Pons (tissue), 1 donor: ENCODE data around the gene LCN6.
"Not testable (repeated sequence)": the region's sequence is repeated elsewhere in the genome, so short reads cannot be mapped to it uniquely, and the experiment has no call there.

Experiments
- DNase-seq: peaks from one replicate; pipeline ENCODE4 v3.0.0-alpha.2; 2016; ENCODE audit warnings: low spot score

Gene LCN6

DNA sequence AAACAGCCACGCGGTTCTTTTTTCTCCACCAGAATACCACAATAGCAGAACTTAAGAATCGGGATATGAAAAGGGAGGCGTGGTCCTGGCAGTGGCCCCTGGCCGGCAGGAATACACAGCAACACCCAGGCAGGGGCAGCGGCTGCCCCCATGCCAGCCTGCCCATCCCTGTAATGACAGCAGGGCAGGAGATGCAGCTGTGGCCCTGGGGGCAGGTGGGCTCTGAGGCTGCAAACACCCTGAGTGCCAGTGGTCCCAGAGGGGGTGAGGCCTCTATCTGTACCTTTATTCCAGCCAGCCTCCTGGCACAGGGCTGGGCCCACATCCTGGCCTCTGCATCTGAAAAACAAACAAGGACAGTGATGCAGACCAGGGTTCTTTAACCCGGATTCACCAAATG, 23.6 kb downstream of the LCN6 start:
- no peak for DNase-seq

DNA sequence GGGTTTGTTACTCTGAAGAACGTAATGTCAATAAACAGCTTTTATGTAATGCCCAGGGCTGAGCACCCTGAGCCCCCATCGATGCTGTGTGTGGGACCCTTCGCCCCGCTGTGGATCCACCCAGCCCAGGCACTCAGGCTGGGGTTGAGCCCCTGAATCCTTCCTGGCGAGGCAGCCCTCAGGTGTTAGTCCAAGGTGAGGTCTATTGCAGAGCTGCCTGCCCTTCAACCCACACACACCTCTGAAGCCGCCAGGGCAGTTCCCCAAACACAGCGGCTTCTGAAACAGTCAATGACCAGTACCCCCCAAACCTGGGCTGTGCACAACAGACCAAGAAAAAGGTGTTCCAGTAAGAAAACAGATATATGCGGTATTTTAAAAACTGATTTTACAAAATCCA, 24.3 kb downstream of the LCN6 start:
- DNase-seq = no peak

DNA sequence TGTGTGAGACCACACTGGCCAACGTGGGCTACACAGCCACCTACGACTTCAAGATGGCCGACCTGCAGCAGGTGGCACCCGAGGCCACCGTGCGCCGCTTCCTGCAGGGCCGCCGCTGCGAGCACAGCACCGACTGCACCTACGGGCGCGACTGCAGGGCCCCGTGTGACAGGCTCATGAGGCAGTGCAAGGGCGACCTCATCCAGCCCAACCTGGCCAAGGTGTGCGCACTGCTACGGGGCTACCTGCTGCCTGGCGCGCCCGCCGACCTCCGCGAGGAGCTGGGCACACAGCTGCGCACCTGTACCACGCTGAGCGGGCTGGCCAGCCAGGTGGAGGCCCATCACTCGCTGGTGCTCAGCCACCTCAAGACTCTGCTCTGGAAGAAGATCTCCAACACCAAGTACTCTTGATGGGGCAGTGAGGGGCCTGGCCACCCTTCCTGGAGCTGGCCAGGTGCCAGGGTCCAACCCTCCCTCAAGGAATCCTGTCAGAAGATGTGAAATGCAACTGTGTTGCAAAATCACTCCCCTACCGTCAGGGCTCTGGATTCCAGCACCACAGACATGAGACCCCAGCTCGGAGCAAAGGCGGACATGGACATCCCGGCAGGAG, 24.9 kb downstream of the LCN6 start:
- no peak for DNase-seq

DNA sequence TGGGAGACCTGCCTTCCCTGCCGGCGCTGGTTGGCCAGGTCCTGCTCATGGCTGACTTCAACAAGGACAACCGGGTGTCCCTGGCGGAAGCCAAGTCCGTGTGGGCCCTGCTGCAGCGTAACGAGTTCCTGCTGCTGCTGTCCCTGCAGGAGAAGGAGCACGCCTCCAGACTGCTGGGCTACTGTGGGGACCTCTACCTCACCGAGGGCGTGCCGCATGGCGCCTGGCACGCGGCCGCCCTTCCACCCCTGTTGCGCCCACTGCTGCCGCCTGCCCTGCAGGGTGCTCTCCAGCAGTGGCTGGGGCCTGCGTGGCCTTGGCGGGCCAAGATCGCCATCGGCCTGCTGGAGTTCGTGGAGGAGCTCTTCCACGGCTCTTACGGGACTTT, 25.4 kb downstream of the LCN6 start:
- DNase-seq = no peak

DNA sequence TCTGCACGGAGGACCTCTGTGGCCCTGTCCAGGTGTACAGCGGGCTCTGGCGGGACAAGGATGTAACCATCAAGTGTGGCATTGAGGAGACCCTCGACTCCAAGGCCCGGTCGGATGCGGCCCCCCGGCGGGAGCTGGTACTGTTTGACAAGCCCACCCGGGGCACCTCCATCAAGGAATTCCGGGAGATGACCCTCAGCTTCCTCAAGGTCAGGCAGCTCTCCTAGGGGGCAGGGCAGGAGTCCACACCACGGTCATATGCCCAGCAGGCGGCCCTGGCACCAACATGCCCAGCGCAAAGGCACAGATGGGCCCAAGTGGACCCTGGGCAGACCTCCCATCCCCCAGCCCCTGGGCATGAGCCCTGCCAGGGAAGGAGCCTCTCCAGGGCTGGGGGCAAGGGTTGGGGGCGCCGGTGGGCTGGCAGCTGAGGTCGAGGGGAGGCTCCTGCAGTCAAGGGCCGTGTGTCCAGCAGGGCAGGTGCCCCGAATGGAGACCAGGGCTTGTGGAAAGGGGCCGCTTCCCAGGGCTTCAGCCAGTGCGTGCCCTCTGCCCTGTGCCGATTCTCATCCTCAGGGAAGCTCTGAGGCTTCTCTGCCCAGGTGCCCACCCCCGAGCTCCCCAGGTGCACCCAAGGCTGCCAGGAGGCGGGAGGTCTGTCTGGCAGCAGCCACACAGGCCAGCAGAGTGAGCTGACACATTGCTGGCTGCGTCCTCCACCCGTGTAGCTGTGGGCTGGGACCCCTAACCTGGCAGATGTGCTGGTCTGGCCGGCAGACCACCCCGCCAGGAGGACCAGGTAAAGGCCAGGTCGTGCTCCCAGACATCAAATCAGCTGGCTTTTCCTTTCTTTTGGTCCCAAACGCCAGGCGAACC, 26.0 kb downstream of the LCN6 start:
- no peak for DNase-seq

DNA sequence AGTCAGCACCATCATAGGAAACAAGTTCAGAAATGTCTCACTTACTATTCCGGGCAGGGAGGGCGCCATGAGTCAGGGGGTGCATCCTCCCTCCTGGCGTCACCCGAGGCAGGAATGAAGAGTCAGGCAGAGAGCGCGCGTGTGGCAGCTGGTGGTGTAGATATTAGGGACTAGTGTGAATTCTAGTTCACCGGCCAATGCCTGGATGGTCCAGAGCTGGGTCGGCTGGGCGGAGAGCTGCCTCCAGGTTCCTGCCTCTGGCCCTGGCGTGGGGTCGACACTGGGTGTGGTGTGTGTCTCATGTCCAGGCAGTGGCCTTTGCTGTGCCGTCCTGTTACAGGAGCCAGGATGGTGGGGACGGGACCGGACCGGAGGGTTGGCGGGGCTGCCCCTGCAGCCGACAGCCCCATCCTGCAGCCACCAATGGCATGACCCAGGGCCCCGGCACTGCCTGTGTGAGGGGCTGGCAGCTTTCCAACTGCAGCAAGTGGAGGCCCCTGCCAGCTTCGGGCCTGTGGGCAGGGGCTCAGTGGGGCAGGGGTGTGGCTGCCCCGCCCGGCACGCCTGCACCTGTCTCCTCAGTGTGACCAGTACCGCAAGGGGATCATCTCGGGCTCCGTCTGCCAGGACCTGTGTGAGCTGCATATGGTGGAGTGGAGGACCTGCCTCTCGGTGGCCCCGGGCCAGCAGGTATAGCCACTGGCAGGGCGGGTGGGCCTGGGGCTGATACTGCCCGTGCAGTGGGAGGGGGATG, 26.8 kb downstream of the LCN6 start:
- DNase-seq = no peak

DNA sequence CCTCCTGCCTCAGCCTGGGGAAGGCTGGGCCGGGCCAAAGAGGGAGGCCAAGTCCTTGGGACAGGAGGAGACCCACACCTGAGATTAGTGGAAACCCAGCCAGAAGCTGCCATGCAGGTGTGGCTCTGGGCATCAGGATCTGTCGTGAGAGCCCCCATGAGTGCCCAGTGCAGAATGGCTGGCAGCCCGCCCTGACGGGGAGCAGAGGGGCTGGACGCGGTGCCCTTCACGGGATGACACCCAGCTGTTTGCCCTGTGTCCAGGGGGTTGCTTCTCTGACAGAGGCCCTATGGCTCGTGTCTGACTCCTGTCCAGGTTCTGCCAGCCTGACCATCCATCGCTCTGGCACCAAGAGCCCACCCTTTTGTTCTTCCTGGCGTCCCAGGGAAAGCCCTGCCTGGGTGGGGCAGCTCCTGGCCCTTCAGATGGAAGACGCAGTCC, 27.4 kb downstream of the LCN6 start:
- DNase-seq = no peak

DNA sequence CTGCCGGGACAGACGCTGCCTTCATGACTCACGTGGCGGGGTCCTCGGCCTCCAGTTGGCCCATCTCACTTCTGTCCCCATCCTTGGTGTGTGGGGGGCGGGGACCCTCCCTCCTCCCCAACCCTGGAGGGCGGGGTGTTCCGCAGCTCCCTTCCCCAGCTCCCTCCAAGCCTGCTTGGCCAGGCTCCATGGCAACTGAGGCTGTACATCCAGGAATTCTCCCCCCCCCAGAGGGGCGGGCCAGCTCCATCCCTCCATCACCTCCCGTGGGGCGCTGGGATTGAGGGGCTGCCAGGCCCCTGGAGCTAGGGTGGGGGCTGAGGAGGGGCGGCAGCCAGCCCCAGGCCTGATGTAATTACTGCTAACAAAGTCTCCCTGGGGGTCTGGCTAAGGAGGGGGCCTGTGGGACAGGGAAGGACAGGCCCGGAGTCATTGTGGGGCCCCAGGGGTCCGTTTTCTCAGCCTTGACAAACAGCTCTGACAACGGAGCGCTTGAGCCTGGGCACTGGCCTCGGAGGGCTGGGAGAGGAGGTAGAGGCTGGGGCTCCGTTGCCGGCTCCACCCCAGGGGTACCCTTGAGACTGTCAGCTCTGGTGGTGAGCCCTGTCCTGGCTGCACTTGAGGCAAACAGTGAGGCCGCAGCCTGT, 28.0 kb downstream of the LCN6 start:
- no peak for DNase-seq

DNA sequence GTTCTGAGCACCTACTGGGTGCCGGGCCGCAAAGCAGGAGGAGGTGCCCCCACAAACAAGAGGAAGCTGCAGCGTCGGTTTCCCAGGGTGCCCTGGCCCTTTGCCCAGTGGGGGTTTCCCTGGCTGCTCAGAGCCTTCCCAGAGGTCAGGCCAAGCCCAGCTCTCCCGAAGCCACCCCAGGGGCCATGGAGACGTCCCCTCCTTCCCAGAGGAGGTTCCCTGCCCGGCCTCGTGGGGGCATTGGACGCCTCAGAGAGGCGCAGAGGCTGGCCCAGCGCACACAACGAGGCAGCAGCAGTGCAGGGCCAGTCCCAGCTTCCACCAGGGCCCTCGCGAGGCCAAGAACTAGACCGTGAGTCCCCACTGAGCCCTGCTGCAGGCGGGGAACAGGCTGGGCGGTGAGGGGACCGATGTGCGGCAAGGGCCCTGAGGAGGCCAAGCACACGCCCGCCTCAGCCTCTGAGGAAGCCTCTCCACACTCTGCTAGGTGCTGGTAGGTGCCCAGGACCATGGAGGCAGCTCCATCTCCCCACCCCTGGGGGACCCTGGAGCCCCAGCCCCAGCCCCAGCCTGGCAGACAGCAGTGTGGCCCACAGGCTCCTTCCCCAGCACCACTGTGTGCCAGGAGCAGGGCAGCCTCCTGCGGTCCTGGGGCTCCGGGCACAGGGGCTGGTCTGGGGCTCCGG, 29.0 kb downstream of the LCN6 start:
- no peak for DNase-seq

DNA sequence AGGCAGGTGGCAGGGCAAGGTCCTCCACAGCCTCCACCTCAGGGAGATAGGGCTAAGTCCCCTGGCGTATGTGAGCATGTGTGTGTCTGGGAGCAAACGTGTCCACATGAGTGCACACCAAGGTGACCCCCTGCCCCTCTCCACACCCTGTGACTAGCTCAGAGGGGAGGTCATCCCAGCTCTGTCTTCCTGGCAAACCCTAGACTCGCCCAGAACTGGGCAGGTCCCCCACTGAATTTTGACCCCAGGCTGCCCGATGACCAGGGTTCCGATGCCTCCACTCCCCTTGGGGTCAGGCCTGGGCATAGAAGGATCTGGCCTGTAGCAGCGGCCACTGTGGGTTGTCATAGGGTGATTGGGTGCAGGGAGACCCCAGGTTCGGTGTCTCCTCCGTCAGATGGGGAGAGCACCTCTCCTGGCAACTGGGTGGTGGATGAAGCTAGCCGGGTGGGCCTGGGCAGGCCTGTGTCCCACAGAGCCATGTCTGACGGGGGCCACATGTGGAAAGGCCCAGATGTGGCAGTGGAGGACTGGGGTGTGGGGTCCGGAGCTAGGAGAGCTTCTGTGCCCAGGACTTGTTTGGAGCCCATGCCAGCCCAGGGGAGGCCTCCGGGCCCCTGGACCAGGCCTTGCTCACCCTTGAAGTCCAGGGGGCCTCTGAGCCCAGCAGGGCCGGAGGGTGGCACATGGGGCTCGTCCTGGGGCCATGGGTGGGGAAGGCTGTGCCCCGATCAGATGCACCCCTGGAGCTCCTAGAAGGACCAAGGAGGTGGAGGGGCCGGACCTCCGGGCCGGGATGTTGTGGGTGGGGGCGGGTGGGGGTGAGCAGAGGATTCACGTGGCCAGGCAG, 29.8 kb downstream of the LCN6 start:
- no peak for DNase-seq

DNA sequence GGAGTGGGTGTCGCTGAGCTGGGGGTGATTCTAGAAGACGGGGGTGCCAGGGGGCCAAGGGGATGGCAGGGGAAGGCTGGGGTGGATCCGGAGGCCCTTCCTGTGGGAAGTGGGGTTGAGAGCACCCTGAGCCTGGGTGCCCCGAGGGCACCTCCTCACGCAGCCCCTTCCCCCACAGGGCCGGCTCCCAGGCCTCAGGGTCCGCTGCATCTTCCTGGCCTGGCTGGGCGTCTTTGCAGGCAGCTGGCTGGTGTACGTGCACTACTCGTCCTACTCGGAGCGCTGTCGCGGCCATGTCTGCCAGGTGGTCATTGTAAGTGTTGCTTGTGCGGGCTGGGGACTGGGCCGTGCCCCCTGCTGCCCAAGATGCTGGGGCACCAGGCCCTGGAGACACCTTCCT, 30.9 kb downstream of the LCN6 start:
- DNase-seq = no peak

DNA sequence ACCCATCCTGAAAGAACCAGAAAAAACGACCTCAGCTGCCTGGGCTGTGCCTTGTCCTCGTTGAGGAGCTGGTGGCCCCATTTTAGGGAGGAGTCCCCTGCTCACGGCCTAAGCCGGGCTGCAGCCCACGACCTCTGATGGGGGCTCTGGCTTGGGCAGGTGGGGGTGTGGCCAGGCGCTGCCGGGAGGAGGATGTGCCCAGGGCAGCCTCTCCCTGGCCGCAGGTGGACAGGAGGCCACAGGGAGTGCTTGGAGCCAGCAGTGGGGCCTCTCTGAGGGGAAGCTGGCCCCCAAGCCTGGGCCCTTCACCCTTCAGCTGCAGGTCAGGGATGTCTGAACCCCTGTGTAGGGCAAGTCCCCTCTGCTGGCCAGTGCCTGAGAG, 33.4 kb downstream of the LCN6 start:
- no peak for DNase-seq

DNA sequence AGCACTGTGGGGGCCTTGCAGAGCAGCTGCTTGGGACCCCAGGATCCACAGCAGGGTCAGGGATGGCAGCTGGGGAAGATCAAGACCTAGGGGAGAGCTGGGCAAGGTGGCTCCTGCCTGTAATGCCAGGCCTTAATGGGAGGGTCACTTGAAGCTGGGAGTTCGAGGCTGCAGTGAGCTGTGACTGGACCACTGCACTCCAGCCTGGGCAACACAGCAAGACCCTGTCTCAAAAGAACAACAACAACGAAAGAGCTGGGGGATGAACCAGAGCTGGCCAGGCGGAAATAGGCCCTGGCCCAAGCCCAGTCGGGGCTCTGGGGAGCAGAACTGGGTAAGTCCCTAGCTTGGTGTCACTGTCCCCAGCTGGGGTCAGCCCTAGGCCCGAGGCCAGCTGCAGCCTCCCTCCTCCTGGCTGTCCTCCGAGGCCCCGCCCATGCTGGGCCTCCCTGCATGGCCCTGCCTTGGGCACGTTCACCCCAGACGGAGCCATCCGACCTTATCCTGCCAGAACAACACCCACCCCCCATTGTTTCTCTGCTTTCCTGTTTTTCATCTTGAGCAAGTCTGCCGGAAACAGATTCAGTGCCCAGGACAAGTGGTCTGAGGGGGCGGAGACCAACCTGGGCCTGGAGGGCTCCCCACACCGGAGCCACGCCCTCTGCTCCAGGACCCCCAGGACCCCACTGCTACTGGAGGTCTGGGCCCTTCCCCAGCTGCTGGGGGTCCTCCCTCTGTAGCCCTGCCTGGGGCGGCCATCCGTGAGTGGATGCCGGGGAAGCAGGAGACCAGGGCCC, 34.0 kb downstream of the LCN6 start:
- DNase-seq = no peak

DNA sequence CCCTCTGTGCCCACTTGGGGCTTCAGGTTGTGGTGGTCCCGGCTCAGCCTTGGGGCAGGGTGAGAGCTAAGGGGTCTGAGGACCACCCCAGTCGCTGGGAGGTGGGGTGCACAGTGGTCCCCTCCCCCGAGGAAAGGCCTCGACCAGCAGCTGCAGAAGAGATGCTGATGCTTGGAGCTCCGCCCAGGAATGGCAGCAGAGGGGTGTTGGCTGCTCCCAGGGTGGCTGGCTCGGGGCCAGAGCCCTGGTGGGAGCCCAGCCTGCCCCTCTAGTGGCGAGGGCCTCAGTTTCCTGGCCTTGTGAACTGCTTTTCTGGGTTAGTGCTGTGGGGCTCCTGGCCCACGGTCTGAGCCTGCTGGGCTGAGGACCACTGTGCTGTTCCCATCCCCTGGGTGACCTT, 34.8 kb downstream of the LCN6 start:
- DNase-seq = no peak

DNA sequence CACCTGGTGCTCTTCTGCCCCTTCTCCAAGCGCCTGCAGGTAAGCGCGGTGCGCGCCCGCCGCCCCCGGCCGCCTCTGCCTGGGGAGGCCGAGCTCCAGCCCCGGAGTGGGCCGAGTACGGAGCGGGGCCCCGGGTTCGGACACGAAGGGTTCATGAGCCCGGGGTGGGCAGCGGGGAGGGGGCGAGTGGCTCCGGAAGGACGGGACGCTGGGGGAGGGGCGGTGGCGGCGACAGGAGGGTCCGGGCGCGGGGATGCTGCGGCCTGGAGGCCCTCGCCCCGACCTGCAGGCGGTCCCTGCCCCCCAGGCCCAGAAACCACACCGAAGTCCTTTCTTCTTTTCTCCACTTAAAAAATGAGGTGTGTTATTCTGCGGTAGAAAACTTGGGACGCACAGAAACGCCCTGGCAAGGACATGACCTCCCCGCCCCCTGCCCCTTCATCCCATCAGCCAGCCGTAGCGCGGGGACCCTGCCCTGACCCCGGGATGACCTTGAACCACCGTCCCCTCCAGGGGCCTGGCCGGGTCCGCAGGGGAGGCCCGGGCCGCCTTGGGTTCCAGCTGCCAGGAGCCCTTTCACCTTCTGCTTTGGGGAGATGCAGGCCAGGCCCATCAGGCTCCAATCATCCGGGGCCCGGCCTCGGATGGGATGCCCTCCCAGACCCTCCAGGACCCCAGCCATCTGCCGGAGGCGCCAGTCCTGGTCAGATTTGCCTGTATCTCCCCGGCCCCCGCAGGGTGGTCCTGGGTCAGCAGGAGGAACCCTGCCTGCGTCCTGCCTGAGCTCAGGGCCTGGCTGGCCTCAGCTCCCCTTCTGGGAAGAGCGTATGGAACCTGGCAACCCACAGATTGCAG, 35.4 kb downstream of the LCN6 start:
- no peak for DNase-seq

DNA sequence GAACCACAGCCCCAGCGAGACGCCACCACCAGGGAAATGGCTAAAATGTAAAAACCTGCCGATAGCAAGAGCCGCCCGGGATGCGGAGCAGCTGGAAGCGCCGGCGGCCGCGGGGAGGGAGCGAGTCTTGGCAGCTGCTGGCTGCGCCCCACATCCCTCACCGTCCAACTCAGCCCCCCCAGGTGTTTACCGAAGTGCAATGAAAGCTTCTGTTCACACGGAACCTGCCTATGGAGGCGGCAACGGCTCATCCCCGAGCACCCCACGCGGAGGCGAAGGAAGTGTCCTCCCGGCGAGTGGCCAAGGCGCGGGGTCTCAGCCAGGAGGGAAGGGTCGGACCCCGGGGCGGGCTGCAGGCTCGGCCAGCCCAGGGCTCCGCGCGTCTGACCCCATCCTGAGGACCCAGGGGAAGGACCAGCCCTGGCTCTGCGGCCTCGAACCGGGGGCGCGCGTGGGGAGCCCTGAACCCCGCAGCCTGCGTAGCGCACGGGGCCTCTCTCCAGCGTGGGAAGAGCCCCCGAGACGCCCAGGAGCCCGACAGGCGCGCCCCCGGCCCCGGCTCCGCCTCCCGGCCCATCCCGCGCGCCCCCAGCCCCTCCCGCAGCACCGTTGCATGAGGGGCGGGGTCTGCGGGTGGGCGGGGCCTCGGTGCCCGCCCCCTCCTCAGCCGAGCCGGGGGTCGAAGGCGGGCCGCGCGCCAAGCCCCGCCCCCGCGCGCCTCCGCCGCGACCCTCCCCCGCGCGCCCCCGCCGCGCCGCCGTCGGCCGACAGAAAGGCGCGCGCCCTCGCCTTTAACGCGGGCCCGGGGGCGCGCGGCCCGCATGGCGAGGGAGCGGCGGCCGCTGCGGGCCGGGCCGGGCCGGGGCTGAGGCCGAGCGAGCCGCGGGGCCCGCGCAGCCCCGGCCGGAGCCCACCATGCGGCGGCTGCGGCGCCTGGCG, 36.3 kb downstream of the LCN6 start, which contains the start of gene DIPK1B:
Gene DIPK1B (plus strand): TSS at position 822 of the 939 bp plus-strand sequence. CDS start 94 bp downstream, at position 916.
- no peak for DNase-seq

DNA sequence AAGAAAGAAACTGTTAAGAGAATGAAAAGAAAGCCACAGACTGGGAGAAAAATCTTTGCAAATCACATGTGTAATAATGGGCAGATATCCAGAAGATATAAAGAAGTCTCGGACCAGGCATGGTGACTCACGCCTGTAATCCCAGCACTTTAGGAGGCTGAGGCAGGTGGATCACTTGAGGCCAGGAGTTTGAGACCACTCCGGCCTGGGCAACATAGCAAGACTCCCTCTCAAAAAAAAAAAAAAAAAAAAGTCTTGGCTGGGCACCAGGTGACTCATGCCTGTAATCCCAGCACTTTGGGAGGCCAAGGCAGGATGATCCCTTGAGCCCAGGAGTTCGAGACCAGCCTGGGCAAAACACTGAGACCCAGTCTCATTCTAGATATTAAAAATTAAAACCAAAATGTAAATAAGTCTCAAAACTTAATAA, 37.1 kb downstream of the LCN6 start:
- DNase-seq = not testable (repeated sequence)

DNA sequence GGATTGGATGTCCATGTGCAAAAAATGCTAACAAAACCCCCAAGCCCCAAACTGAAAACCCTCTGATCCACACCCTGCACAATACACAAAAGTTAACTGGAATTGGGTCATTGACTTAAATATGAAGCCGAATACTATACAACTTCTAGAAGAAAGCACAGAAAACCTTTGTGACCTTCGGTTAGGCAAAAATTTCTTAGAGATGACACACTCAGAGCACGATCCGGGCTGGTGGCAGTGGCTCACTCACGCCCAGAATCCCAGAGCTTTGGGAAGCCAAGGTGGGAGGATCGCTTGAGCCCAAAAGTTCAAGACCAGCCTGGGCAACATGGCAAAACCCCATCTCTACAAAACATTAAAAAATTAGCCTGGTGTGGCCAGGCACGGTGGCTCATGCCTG, 37.8 kb downstream of the LCN6 start:
- no peak for DNase-seq
